Fibroblast of mammary gland (primary cell): ENCODE results near the gene GRM4.

Experiments
- DNase-seq: peaks from one replicate; pipeline ENCODE4 v3.0.0-alpha.2; 2010; ENCODE audit warnings: low read depth
- H3K4me3 ChIP-seq: 2 replicates; pipeline ENCODE4 v1.5.1; 2011; ENCODE audit warnings: low read depth, mild to moderate bottlenecking, low read length, moderate library complexity; ENCODE audit not compliant: control insufficient read depth
- TF ChIP-seq, protein P1 (sequence below): conservative IDR thresholded peaks from 2 replicates; pipeline ENCODE4 v1.5.1; 2011; ENCODE audit warnings: low read depth, low read length, inconsistent platforms; ENCODE audit not compliant: control insufficient read depth, insufficient read depth

Gene GRM4

DNA sequence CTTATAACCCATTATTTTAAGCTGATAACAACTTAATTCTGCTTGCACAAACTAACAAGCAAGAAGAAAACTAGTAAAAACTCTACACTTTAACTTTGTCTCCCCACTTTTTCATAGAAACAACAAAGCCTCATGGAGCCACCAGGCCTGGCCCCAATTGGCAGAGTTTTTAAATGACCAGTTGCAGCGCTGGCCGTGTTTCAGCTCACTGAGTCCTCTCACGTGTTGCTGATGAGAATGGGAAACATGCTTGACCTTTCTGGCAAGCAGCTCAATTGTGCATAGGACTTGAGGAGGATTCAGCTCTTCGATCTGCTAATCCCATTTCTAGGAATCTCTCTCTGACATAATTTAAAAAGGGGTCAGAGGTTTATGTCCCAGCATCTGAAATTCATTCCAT lies 24.5 kb upstream of the GRM4 start:
- H3K4me3 ChIP-seq = no peak overlapping the region
- TF ChIP-seq, protein P1, sequence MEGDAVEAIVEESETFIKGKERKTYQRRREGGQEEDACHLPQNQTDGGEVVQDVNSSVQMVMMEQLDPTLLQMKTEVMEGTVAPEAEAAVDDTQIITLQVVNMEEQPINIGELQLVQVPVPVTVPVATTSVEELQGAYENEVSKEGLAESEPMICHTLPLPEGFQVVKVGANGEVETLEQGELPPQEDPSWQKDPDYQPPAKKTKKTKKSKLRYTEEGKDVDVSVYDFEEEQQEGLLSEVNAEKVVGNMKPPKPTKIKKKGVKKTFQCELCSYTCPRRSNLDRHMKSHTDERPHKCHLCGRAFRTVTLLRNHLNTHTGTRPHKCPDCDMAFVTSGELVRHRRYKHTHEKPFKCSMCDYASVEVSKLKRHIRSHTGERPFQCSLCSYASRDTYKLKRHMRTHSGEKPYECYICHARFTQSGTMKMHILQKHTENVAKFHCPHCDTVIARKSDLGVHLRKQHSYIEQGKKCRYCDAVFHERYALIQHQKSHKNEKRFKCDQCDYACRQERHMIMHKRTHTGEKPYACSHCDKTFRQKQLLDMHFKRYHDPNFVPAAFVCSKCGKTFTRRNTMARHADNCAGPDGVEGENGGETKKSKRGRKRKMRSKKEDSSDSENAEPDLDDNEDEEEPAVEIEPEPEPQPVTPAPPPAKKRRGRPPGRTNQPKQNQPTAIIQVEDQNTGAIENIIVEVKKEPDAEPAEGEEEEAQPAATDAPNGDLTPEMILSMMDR = no peak
- DNase-seq = no peak

DNA sequence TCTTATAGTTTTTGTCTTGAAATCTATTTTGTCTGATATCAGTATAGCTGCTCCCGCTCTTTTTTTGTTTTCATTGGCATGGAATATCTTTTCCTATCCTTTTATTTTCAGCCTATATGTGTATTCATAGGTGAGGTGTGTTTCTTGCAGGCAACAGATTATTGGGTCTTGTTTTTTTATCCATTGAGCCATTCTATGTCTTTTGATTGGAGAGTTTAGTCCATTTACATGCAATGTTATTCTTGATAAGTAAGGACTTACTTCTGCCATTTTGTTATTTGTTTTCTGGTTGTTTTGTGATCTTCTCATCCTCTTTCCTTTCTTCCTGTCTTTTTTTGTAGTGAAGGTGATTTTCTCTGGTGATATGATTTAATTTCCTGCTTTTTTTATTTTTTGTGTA lies 24.0 kb upstream of the GRM4 start:
- no peak overlapping the region for H3K4me3 ChIP-seq
- no peak for DNase-seq
- TF ChIP-seq, protein P1 = no peak

DNA sequence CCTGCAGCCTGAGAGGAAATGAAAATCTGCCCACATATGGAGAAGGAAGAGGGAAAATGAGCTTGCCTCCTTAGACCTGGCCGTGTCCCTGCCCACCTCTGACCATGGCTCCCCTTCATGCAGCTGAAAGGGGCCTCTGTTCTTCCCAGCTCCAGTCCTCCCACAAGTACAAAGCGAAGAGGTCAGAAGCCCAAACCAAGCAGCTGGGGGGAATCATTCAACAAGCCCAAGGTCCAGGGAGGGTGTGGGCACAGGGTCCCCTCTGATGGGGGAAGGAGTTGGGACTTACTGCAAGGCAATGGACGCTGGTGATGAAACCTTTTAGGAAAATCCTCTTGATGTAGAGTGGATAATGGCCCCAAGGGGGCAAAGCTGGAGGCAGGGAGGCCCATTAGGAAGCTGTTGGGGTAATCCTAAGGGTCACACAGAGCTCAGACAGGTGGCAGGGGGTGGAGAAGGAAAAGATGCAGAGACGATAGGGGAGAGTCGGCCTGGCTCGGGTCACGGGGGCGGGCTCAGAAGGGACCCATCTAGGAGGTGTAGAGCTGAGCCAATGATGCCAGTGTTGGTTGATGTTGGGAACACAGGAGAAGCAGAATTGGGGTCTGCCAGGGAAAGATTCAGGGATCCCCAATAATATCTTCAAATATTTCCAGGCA lies 16.1 kb upstream of the GRM4 start:
- DNase-seq = no peak
- TF ChIP-seq, protein P1 = no peak
- no peak overlapping the region for H3K4me3 ChIP-seq

DNA sequence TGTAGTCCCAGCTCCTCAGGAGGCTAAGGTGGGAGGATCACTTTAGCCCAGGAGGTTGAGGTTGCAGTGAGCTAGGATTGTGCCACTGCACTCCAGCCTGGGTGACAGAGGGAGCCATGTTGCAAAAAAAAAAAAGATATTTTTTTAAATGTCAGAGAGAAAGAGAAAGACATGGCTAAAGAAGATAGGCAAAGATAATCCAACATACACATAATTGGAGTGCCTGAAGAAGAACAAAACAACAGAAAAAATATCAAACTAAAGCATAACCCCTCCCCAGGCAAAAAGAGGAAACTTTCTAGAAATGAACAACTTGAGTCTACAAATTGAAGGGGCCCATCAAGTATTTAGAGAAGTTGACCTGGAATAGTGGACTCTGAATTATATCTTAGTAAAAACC lies 14.0 kb upstream of the GRM4 start:
- no peak overlapping the region for H3K4me3 ChIP-seq
- TF ChIP-seq, protein P1 = no peak
- DNase-seq = no peak

DNA sequence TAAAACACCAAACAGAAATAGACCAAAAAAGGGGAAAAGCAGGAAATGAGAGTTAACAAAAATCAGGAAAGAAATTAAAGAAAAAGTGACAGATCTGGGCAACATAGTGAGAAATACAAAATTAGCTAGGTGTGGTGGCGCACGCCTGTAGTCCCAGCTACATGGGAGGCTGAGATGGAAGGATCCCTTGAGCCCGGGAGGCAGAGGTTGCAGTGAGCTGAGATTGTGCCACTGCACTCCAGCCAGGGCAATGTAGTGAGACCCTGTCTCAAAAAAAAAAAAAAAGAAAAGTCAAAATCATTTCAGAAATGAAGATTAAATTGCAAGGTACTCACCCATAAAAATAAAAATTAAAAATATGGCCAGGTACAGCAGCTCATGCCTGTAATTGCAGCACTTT lies 13.0 kb upstream of the GRM4 start:
- TF ChIP-seq, protein P1 = no peak
- DNase-seq = no peak
- no peak overlapping the region for H3K4me3 ChIP-seq

DNA sequence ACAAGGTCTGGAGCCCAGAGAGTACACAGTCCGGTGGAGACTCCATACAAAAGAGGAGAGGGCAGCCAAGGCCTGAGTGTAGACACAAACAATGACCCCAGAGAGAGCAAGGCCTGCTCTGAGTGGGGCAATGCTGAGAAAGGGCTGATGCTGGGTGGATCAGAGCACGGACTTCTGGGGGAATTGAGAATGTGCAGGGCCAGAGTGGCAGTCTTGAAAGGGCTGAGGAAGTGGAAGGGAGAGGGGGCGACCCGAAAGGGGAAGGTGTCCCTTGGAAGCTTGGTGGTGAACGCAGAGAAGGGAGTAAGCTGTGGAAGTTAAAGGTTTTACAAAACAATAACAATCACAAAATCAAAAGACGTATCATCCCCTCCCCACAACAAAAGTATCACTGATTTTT lies 12.0 kb upstream of the GRM4 start:
- no peak for DNase-seq
- TF ChIP-seq, protein P1 = no peak
- H3K4me3 ChIP-seq = no peak overlapping the region

DNA sequence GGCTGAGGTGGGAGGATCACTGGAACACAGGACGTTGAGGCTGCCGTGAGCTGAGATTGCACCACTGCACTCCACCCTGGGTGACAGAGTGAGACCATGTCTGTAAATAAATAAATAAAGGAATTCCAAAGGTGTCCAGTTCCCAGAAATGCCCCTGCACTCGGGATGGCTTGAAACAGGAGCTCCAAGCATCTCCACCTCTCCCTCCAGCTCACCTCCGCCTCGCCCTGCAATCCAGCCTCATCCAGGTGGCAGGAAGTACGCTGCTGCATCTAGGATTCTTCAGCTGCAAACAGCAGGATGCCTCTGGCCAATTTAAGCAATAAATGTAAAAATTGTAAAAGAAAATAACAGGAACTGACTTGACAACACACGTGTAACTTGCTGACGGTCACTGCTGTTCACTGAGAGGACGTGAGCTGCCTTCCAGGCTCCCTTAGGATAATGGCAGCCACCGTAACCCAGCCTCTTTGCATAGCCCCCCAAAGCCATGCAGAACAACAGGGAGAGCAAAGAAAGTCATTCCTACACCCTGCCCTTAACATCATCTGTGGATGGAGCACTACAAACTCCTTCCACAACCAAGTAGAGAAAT lies 11.4 kb upstream of the GRM4 start:
- TF ChIP-seq, protein P1 = no peak
- no peak overlapping the region for H3K4me3 ChIP-seq
- no peak for DNase-seq
